Endothelial cell of umbilical vein (primary cell): ENCODE results near the gene CYFIP1. TPM values are rescaled to one million over a fixed set of nuclear protein-coding genes. Genes with fewer than 3 reads are reported as not detected.

ENCODE experiments used
- BruUV-seq: library from RNA; stranded (reverse); fragments of 400-500 nt; replicated peaks from 2 replicates; lab custom pipeline; 2021; lab: Mats Ljungman, UMichigan
- CTCF ChIA-PET: fragments of 300-600, 350-600 bp; sonication (Branson Sonifier 250); formaldehyde crosslinking; loops from one replicate; lab custom pipeline; 2021; ENCODE audit warnings: antibody characterized with exemption, inconsistent platforms; lab: Charles Lee
- POLR2A ChIA-PET: fragments of 300-600, 350-600 bp; sonication (Branson Sonifier 250); formaldehyde crosslinking; loops from one replicate; lab custom pipeline; 2021; ENCODE audit warnings: antibody characterized with exemption, inconsistent platforms; lab: Charles Lee
- DNase-seq: peaks from one replicate; pipeline ENCODE4 v3.0.0-alpha.2; 2011; ENCODE audit warnings: low read depth, low spot score
- FAIRE-seq: peaks from 2 replicates; lab custom pipeline; 2011; peaks lifted over from hg19 to GRCh38; lab: Jason Lieb, UNC
- H2AFZ ChIP-seq: 2 replicates; pipeline ENCODE4 v1.6.0; 2012; ENCODE audit warnings: low read depth, low read length, control low read depth, inconsistent platforms
- H3K27ac ChIP-seq: 2 replicates; pipeline ENCODE4 v1.5.1; 2011; ENCODE audit warnings: low read depth, mild to moderate bottlenecking, control low read depth, low read length, moderate library complexity; ENCODE audit not compliant: insufficient read depth
- H3K27me3 ChIP-seq, 2 experiments: 2 replicates each; pipeline versions ENCODE4 v1.6.0 to v1.6.1; 2011; ENCODE audit warnings: low read length in 2 of 2, mixed read lengths in 1 of 2; ENCODE audit not compliant: control insufficient read depth in 2 of 2, insufficient read depth in 2 of 2
- H3K36me3 ChIP-seq, 2 experiments: 2 replicates in 1 of 2; 3 replicates in 1 of 2; pipeline ENCODE4 v1.5.1; 2011; ENCODE audit warnings: low read length in 2 of 2, mild to moderate bottlenecking in 1 of 2, moderate library complexity in 1 of 2; ENCODE audit not compliant: control insufficient read depth in 2 of 2, insufficient read depth in 2 of 2; ENCODE audit errors: extremely low read depth in 1 of 2
- H3K4me1 ChIP-seq: 3 replicates; pipeline ENCODE4 v1.5.1; 2011; ENCODE audit warnings: mild to moderate bottlenecking, low read length; ENCODE audit not compliant: control insufficient read depth, insufficient read depth; ENCODE audit errors: extremely low read depth
- H3K4me2 ChIP-seq: 2 replicates; pipeline ENCODE4 v1.6.1; 2011; ENCODE audit warnings: low read length, control low read depth, mixed read lengths; ENCODE audit not compliant: insufficient read depth
- H3K4me3 ChIP-seq, 3 experiments: fragments of 200-600 bp in 1 of 3; sonication (generic), shearing (Covaris generic) in 1 of 3; replicated peaks in 1 of 3; 2 replicates each; pipeline ENCODE4 v1.5.1; 2011 to 2016; ENCODE audit warnings: control low read depth in 3 of 3, low read length in 3 of 3, mild to moderate bottlenecking in 2 of 3, inconsistent platforms in 1 of 3, low read depth in 1 of 3, moderate library complexity in 1 of 3; ENCODE audit not compliant: insufficient read depth in 1 of 3
- H3K79me2 ChIP-seq: 2 replicates; pipeline ENCODE4 v1.6.0; 2012; ENCODE audit warnings: low read length, inconsistent platforms; ENCODE audit not compliant: control insufficient read depth, insufficient read depth
- H3K9ac ChIP-seq: replicated peaks from 2 replicates; pipeline ENCODE3; 2011; ENCODE audit warnings: low read length, control low read depth; ENCODE audit not compliant: insufficient read depth; ENCODE audit errors: extremely low read depth
- H3K9me1 ChIP-seq: replicated peaks from 3 replicates; pipeline ENCODE4 v1.6.0; 2011; ENCODE audit warnings: mild to moderate bottlenecking, low read length; ENCODE audit not compliant: control insufficient read depth, insufficient read depth; ENCODE audit errors: extremely low read depth
- H3K9me3 ChIP-seq: replicated peaks from 2 replicates; pipeline ENCODE4 v1.5.1; 2012; ENCODE audit warnings: low read length, inconsistent platforms; ENCODE audit not compliant: control insufficient read depth, insufficient read depth
- H4K20me1 ChIP-seq: replicated peaks from 2 replicates; pipeline ENCODE3; 2011; ENCODE audit warnings: mild to moderate bottlenecking, low read length; ENCODE audit not compliant: control insufficient read depth, insufficient read depth; ENCODE audit errors: extremely low read depth
- EZH2 ChIP-seq: IDR thresholded peaks from 2 replicates; pipeline ENCODE4 v1.6.1; 2012; ENCODE audit warnings: borderline replicate concordance, low read depth, mild to moderate bottlenecking, moderate library complexity, low read length, inconsistent platforms; ENCODE audit not compliant: severe bottlenecking
- FOS ChIP-seq: IDR thresholded peaks from 2 replicates; pipeline ENCODE4 v1.6.1; 2011; ENCODE audit warnings: mild to moderate bottlenecking, low read length, moderate library complexity, borderline replicate concordance; ENCODE audit not compliant: insufficient read depth
- GATA2 ChIP-seq: IDR thresholded peaks from 2 replicates; pipeline ENCODE4 v1.7.0; 2011; ENCODE audit warnings: low read depth, mild to moderate bottlenecking, moderate library complexity, mixed read lengths, low read length; ENCODE audit not compliant: insufficient read length, insufficient read depth
- JUN ChIP-seq: IDR thresholded peaks from 2 replicates; pipeline ENCODE4 v1.6.1; 2011; ENCODE audit warnings: borderline replicate concordance, low read depth; ENCODE audit not compliant: insufficient read length, insufficient read depth
- MYC ChIP-seq: IDR thresholded peaks from one replicate; pipeline ENCODE4 v1.6.1; 2011; ENCODE audit warnings: mild to moderate bottlenecking, low read depth, low read length
- POLR2A ChIP-seq: IDR thresholded peaks from 2 replicates; pipeline ENCODE4 v1.6.1; 2012; ENCODE audit warnings: low read depth, mild to moderate bottlenecking, control low read depth, low read length
- POLR2AphosphoS5 ChIP-seq: IDR thresholded peaks from 2 replicates; pipeline ENCODE4 v1.6.1; 2012; ENCODE audit warnings: low read depth, mild to moderate bottlenecking, control low read depth, low read length, moderate library complexity; ENCODE audit not compliant: insufficient read depth
- dilution Hi-C: fragments of 300-500 bp; cut with MboI; formaldehyde crosslinking; loops from one replicate; pipeline ENCODE4 v1.15.0; 2019; ENCODE audit warnings: low sequenced_read_pairs; ENCODE audit not compliant: extremely low pct_ligation_motif_present
- intact Hi-C: fragments of 100-400 bp; cut with micrococcal nuclease; formaldehyde crosslinking; loops from one replicate; pipeline ENCODE4 v1.10.0; 2022
- polyA plus RNA-seq, 4 experiments: library from polyadenylated mRNA; depleted of rRNA in 3 of 4; stranded (reverse) in 3 of 4; unstranded in 1 of 4; fragments of >200 nt; gene quantifications; 2 replicates each; pipeline versions ENCODE4 v1.2.1 to v1.2.3, GENCODE V29; 2011 to 2012; ENCODE audit warnings: missing spikeins in 1 of 4
- total RNA-seq: library from RNA; stranded (reverse); gene quantifications from 2 replicates; pipeline ENCODE4 v1.2.3, GENCODE V29; 2021
- TF ChIP-seq, protein P1 (sequence below), 2 donors: IDR thresholded peaks; 1 replicate in 1 of 2; 2 replicates in 1 of 2; pipeline ENCODE4 v1.5.1; 2011; ENCODE audit warnings: low read length in 2 of 2, mild to moderate bottlenecking in 2 of 2, moderate library complexity in 2 of 2, control low read depth in 1 of 2, inconsistent platforms in 1 of 2, low read depth in 1 of 2; ENCODE audit not compliant: insufficient read depth in 1 of 2; ENCODE audit errors: extremely low read depth in 1 of 2
- TF ChIP-seq, protein P2 (sequence below): IDR thresholded peaks from 2 replicates; pipeline ENCODE4 v1.6.1; 2011; ENCODE audit not compliant: insufficient read depth, insufficient read length

The CYFIP1 gene
- total and polyA plus RNA-seq, 2 donors (not counting 3 experiments of a cell fraction or from before 2014, with no cell fraction given), result 81.4 to 158 TPM

DNA sequence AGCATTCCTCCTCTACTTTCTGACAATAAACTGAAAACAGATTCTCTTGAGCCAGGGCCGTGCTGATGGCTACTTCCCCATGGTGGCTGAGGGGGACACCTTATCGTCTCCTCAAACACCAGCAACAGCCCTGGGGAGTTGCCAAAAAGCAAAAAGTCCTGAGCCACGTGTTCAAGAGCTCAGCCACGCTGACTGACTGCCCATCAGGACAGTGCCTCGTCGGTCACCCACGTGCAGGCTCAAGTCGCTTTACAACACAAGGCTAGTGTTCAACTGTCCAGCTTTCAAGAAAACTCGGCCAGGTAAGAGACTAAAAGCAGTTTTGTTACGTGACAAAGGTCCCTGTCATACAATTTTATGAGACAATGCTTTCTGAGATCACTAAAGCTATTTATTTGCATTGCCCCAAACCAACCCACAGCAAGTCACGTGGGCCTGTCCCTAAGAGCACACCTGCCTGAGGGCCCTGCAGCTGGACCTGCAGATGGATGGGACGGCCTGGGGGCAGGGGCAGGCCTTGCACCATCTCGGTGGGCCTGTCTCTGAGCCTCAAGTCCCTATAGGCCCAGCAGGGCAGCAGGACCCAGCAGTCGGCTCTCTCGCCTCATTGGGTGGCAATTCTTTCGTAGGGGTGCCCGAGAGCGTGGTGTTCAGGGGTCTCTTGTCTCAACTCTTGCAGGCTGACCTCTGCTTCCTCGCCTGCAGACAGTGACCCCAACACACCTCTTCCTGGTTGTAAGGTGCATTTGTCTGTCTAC lies 99.0 kb downstream of the CYFIP1 start:
- Histone ChIP-seq H2AFZ (no peak overlapping the region), H3K4me3 (no peak overlapping the region), H3K4me1 (no peaks in the 10 kb centered on the region), H4K20me1 (no peaks in the 10 kb centered on the region), H3K4me2 (no peak overlapping the region), H3K9me3 (no peaks in the 10 kb centered on the region), H3K9me1 (no peaks in the 10 kb centered on the region), H3K9ac (no peak overlapping the region), H3K27me3 (no peaks in the 10 kb centered on the region), H3K36me3 (peaks cover 6 to 32% of the 10 kb centered on the region in 2 experiments), H3K27ac (no peak overlapping the region), H3K79me2 (no peaks in the 10 kb centered on the region)
- intact Hi-C loops, result no loop called here
- dilution Hi-C loops, result no loop called here
- ChIA-PET CTCF (no interaction called here), POLR2A (no interaction called here)
- FAIRE-seq, result no peak
- DNase-seq, result no peak
- no peak for TF ChIP-seq EZH2
- TF ChIP-seq, protein P1, sequence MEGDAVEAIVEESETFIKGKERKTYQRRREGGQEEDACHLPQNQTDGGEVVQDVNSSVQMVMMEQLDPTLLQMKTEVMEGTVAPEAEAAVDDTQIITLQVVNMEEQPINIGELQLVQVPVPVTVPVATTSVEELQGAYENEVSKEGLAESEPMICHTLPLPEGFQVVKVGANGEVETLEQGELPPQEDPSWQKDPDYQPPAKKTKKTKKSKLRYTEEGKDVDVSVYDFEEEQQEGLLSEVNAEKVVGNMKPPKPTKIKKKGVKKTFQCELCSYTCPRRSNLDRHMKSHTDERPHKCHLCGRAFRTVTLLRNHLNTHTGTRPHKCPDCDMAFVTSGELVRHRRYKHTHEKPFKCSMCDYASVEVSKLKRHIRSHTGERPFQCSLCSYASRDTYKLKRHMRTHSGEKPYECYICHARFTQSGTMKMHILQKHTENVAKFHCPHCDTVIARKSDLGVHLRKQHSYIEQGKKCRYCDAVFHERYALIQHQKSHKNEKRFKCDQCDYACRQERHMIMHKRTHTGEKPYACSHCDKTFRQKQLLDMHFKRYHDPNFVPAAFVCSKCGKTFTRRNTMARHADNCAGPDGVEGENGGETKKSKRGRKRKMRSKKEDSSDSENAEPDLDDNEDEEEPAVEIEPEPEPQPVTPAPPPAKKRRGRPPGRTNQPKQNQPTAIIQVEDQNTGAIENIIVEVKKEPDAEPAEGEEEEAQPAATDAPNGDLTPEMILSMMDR (IDR thresholded peaks at IDR 0.05; ENCODE audit: extremely low read depth in 1 of 2, insufficient read depth in 1 of 2, low read depth in 1 of 2, low read length in 2 of 2), result no peak
- no peak for TF ChIP-seq POLR2A
- TF ChIP-seq GATA2, result no peak
- TF ChIP-seq JUN, result no peak
- TF ChIP-seq MYC, result no peak
- TF ChIP-seq POLR2AphosphoS5, result no peak
- no peak for TF ChIP-seq FOS
- TF ChIP-seq, protein P2, sequence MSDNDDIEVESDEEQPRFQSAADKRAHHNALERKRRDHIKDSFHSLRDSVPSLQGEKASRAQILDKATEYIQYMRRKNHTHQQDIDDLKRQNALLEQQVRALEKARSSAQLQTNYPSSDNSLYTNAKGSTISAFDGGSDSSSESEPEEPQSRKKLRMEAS, result no peak
- BruUV-seq, result no TSS peak
